ENCODE results near the gene MEIKIN.
"Not testable (repeated sequence)": the region's sequence is repeated elsewhere in the genome, so short reads cannot be mapped to it uniquely, and the experiment has no call there.

The MEIKIN gene

DNA sequence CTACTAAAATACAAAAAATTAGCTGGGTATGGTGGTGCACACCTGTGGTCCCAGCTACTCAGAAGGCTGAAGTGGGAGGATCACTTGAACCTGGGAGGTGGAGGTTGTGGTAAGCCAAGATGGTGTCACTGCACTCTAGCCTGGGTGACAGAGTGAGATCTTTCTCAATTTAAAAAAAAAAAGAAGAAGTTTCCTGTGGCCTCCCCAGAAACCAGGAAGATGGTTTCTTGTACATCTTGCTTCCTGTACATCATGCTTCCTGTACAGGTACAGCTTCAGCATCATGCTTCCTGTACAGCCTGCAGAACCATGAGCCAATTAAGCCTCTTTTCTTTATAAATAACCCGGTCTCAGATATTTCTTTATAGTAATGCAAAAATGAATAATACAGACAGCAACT, 43.2 kb downstream of the MEIKIN start:
- H3K27ac ChIP-seq (ENCODE audit: low read depth, low read length); H3K9ac ChIP-seq (ENCODE audit: low read depth, low read length); H3K4me3 ChIP-seq (ENCODE audit: low read length); H3K27me3 ChIP-seq (ENCODE audit: insufficient read depth, low read length); H3K4me1 ChIP-seq (ENCODE audit: insufficient read depth, low read length); H3K36me3 ChIP-seq (ENCODE audit: insufficient read depth, low read length): not testable (repeated sequence)
- H3K9me3 ChIP-seq (ENCODE audit: insufficient read depth, low read depth, low read length): peaks cover 16% of the 10 kb centered on the region; the same call in 1 of the 2 replicates
- 86% methylated on average over 1 of the region's 1 CpG for WGBS

DNA sequence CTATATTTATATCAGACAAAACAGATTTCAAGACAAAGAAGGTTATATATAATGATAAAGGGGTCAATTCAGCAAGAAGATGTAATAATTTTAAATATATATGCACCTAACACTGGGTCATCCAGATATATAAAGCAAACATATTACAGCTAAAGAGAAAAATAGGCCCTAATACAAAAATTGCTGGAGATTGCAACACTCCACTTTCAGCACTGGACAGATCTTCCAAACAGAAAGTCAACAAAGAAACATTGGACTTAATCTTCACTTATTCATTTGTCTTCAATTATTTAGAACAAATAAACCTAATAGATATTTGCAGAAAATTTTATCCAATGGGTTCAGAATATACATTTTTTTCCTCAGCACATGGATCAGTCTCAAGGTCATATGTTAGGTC, 45.8 kb downstream of the MEIKIN start:
- Histone ChIP-seq H3K27me3 (ENCODE audit: insufficient read depth, low read length) (no peaks in the 10 kb centered on the region), H3K4me3 (ENCODE audit: low read length) (no peak overlapping the region), H3K9me3 (ENCODE audit: insufficient read depth, low read depth, low read length) (peaks cover 16% of the 10 kb centered on the region; the same call in 1 of the 2 replicates), H3K4me1 (ENCODE audit: insufficient read depth, low read length) (no peaks in the 10 kb centered on the region), H3K27ac (ENCODE audit: low read depth, low read length) (no peak overlapping the region), H3K36me3 (ENCODE audit: insufficient read depth, low read length) (no peaks in the 10 kb centered on the region), H3K9ac (ENCODE audit: low read depth, low read length) (no peak overlapping the region)

DNA sequence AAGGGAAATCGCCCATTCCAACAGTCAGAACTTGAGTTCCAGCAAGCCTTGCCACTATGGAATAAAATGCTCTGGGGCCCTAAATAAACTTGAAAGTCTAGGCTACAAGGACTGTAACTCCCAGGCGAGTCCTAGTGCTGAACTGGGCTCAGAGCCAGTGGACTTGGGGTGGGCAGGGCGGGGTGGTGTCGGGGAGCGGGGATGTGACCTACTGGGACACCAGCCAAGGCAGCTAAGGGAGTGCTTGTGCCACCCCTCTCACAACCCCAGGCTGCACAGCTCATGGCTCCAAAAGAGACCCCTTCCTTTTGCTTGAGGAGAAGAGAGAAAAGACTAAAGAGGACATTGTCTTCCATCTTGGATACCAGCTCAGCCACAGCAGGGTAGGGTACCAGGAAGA, 61.5 kb downstream of the MEIKIN start:
- H3K27ac ChIP-seq (ENCODE audit: low read depth, low read length): no peak overlapping the region
- 95% methylated on average over 5 of the region's 5 CpGs for WGBS
- H3K9ac ChIP-seq (ENCODE audit: low read depth, low read length): no peak overlapping the region
- no peaks in the 10 kb centered on the region for H3K9me3 ChIP-seq (ENCODE audit: insufficient read depth, low read depth, low read length)
- no peaks in the 10 kb centered on the region for H3K27me3 ChIP-seq (ENCODE audit: insufficient read depth, low read length)
- H3K4me1 ChIP-seq (ENCODE audit: insufficient read depth, low read length): no peaks in the 10 kb centered on the region
- no peak overlapping the region for H3K4me3 ChIP-seq (ENCODE audit: low read length)
- no peaks in the 10 kb centered on the region for H3K36me3 ChIP-seq (ENCODE audit: insufficient read depth, low read length)

DNA sequence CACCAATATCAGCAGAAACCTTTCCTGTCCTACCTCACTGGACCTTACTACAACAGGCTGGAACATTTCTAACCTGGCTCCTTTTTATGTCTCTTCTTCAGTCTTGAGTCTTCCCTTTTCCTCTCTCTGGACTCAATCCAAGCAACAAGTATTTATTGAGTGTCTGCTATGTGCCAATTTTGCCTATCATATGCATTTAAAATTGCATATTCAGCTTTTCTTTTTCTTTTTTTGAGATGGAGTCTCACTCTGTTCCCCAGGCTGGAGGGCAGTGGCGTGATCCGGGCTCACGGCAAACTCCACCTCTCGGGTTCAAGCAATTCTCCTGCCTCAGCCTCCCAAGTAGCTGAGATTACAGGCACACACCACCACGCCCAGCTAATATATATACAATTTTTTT, 65.8 kb downstream of the MEIKIN start:
- no peaks in the 10 kb centered on the region for H3K27me3 ChIP-seq (ENCODE audit: insufficient read depth, low read length)
- H3K9me3 ChIP-seq (ENCODE audit: insufficient read depth, low read depth, low read length): no peaks in the 10 kb centered on the region
- H3K4me3 ChIP-seq (ENCODE audit: low read length): no peak overlapping the region
- no peaks in the 10 kb centered on the region for H3K4me1 ChIP-seq (ENCODE audit: insufficient read depth, low read length)
- 97% methylated on average over 5 of the region's 5 CpGs for WGBS
- no peak overlapping the region for H3K9ac ChIP-seq (ENCODE audit: low read depth, low read length)
- H3K27ac ChIP-seq (ENCODE audit: low read depth, low read length): no peak overlapping the region
- H3K36me3 ChIP-seq (ENCODE audit: insufficient read depth, low read length): no peaks in the 10 kb centered on the region

DNA sequence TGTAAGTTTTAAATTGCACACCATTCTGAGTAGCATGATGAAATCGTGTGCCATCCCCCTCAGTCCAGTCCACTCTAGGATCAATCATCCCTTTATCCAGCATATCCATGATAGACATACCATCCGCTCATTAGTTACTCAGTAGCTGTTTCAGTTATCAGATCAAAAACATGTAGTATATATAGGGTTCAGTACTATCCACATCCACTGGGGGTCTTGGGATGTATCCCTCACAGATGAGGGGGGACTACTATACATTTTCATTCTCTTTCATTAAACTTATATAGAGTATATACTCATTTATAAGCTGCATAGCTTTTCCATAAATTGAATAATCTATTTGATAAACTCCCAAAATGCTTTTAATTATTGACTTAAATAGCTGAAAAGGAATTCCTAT, 67.6 kb downstream of the MEIKIN start:
- Histone ChIP-seq H3K9ac (ENCODE audit: low read depth, low read length) (no peak overlapping the region), H3K4me3 (ENCODE audit: low read length) (no peak overlapping the region), H3K27me3 (ENCODE audit: insufficient read depth, low read length) (no peaks in the 10 kb centered on the region), H3K9me3 (ENCODE audit: insufficient read depth, low read depth, low read length) (no peaks in the 10 kb centered on the region), H3K4me1 (ENCODE audit: insufficient read depth, low read length) (no peaks in the 10 kb centered on the region), H3K27ac (ENCODE audit: low read depth, low read length) (no peak overlapping the region), H3K36me3 (ENCODE audit: insufficient read depth, low read length) (no peaks in the 10 kb centered on the region)
- 96% methylated on average over 1 of the region's 2 CpGs for WGBS

DNA sequence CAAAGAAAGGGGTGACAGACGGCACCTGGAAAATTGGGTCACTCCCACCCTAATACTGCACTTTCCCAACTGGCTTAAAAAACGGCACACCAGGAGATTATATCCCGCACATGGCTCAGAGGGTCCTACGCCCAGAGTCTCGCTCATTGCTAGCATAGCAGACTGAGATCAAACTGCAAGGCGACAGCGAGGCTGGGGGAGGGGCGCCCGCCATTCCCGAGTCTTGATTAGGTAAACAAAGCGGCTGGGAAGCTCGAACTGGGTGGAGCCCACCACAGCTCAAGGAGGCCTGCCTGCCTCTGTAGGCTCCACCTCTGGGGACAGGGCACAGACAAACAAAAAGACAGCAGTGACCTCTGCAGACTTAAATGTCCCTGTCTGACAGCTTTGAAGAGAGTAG, 74.2 kb downstream of the MEIKIN start:
- H3K9ac ChIP-seq (ENCODE audit: low read depth, low read length); H3K27ac ChIP-seq (ENCODE audit: low read depth, low read length); H3K4me1 ChIP-seq (ENCODE audit: insufficient read depth, low read length); H3K4me3 ChIP-seq (ENCODE audit: low read length); H3K27me3 ChIP-seq (ENCODE audit: insufficient read depth, low read length); H3K36me3 ChIP-seq (ENCODE audit: insufficient read depth, low read length): not testable (repeated sequence)
- 88% methylated on average over 12 of the region's 12 CpGs for WGBS
- H3K9me3 ChIP-seq (ENCODE audit: insufficient read depth, low read depth, low read length): peaks cover 36% of the 10 kb centered on the region

DNA sequence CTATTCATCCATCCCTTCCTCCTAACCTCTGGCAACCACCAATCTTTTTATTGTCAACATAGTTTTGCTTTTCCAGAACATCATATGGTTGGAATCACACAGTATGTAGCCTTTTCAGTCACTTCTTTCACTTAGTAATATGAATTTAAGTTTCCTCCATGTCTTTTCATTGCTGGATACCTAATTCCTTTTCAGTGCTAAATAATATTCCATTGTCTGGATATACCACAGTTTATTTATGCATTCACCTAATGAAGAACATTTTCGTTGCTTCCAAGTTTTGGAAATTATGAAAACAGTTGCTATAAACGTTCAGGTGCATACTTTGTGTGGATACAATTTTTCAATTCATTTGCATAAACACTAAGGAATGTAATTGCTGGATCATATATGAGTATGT, 77.9 kb downstream of the MEIKIN start:
- Histone ChIP-seq H3K4me1 (ENCODE audit: insufficient read depth, low read length) (no peaks in the 10 kb centered on the region), H3K4me3 (ENCODE audit: low read length) (no peak overlapping the region), H3K27ac (ENCODE audit: low read depth, low read length) (no peak overlapping the region), H3K9me3 (ENCODE audit: insufficient read depth, low read depth, low read length) (peaks cover 51% of the 10 kb centered on the region), H3K9ac (ENCODE audit: low read depth, low read length) (no peak overlapping the region), H3K36me3 (ENCODE audit: insufficient read depth, low read length) (no peaks in the 10 kb centered on the region), H3K27me3 (ENCODE audit: insufficient read depth, low read length) (no peaks in the 10 kb centered on the region)
- 72% methylated on average over 2 of the region's 2 CpGs for WGBS

DNA sequence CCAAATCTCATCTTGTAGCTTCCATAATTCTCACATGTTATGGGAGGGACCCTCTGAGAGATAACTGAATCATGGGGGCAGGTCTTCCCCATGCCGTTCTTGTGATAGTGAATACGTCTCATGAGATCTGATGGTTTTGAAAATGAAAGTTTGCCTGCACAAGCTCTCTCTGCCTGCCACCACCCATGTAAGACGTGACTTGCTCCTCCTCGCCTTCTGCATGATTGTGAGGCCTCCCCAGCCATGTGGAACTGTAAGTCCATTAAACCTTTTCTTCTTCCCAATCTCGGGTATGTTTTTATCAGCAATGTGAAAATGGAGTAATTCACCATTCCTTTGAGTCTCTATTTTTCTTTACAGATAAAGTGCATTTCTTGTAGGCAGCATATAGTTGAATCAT, 81.8 kb downstream of the MEIKIN start:
- no peak overlapping the region for H3K27ac ChIP-seq (ENCODE audit: low read depth, low read length)
- no peak overlapping the region for H3K9ac ChIP-seq (ENCODE audit: low read depth, low read length)
- WGBS: 96% methylated on average over 4 of the region's 5 CpGs
- no peaks in the 10 kb centered on the region for H3K27me3 ChIP-seq (ENCODE audit: insufficient read depth, low read length)
- H3K36me3 ChIP-seq (ENCODE audit: insufficient read depth, low read length): no peaks in the 10 kb centered on the region
- H3K4me3 ChIP-seq (ENCODE audit: low read length): no peak overlapping the region
- H3K4me1 ChIP-seq (ENCODE audit: insufficient read depth, low read length): no peaks in the 10 kb centered on the region
- peaks cover 35% of the 10 kb centered on the region for H3K9me3 ChIP-seq (ENCODE audit: insufficient read depth, low read depth, low read length)

DNA sequence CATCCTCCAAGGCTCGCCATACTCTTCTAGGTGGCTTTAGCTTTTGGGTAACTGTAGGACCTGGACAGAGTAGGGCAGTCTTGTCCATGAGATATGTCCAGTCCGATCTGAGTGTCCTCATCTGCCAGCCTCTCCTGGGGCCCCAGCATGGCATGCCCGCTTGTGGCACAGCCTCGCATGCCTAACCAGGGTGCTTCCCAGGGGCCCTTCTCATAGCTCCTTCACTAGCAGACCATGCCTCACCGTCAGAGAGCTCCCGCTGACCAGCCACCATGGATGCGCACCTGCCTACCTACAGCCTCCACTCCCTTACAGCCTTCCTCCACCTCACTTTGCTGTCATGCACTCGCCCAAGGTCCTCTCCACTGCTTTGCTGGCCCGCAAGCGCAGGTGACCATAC, 88.1 kb downstream of the MEIKIN start:
- Histone ChIP-seq H3K4me3 (ENCODE audit: low read length) (no peak overlapping the region), H3K4me1 (ENCODE audit: insufficient read depth, low read length) (no peaks in the 10 kb centered on the region), H3K27ac (ENCODE audit: low read depth, low read length) (no peak overlapping the region), H3K36me3 (ENCODE audit: insufficient read depth, low read length) (no peaks in the 10 kb centered on the region), H3K9ac (ENCODE audit: low read depth, low read length) (no peak overlapping the region), H3K9me3 (ENCODE audit: insufficient read depth, low read depth, low read length) (no peaks in the 10 kb centered on the region), H3K27me3 (ENCODE audit: insufficient read depth, low read length) (no peaks in the 10 kb centered on the region)
- 92% methylated on average over 10 of the region's 10 CpGs for WGBS

DNA sequence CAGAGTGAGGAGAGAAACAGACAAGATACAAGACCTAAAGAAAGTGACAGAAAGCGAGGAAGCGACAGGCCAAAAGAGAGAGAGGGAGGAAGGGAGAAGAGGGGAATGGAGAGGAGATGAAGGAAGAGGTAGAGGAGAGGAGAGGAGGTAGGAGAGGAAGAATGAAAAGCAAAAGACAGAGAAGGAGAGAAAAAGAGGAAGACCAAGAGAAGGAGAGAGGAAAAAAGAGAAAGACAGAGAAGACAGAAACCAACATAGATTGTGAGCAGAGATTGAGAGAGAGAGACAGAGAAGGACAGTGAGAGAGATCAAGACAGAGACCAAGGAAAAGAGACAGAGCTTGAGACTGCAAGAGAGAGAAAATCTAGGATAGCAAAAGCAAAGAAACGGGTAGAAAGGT, 90.0 kb downstream of the MEIKIN start:
- Histone ChIP-seq H3K27me3 (ENCODE audit: insufficient read depth, low read length) (no peaks in the 10 kb centered on the region), H3K36me3 (ENCODE audit: insufficient read depth, low read length) (no peaks in the 10 kb centered on the region), H3K27ac (ENCODE audit: low read depth, low read length) (no peak overlapping the region), H3K4me3 (ENCODE audit: low read length) (no peak overlapping the region), H3K9me3 (ENCODE audit: insufficient read depth, low read depth, low read length) (no peaks in the 10 kb centered on the region), H3K4me1 (ENCODE audit: insufficient read depth, low read length) (no peaks in the 10 kb centered on the region), H3K9ac (ENCODE audit: low read depth, low read length) (no peak overlapping the region)
- WGBS: 90% methylated on average over 3 of the region's 3 CpGs

DNA sequence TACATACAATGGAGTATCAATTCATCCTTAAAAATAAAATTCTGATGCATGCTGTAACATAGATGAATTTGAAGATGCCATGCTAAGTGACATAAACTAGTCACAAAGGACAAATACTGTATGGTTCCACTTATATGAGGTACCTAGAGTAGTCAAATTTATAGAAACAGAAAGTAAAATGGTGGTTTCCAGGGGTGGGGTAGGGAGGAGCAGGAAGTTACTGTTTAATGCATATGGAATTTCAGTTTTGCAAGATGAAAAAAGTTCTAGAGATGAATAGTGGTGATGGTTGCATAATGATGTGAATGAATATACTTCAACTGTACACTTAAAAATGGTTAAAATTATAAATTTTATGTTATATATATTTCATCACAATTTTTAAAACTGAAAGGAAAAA, 91.3 kb downstream of the MEIKIN start:
- H3K27me3 ChIP-seq (ENCODE audit: insufficient read depth, low read length): no peaks in the 10 kb centered on the region
- H3K9ac ChIP-seq (ENCODE audit: low read depth, low read length): no peak overlapping the region
- no peak overlapping the region for H3K4me3 ChIP-seq (ENCODE audit: low read length)
- H3K27ac ChIP-seq (ENCODE audit: low read depth, low read length): no peak overlapping the region
- no peaks in the 10 kb centered on the region for H3K36me3 ChIP-seq (ENCODE audit: insufficient read depth, low read length)
- no peaks in the 10 kb centered on the region for H3K4me1 ChIP-seq (ENCODE audit: insufficient read depth, low read length)
- H3K9me3 ChIP-seq (ENCODE audit: insufficient read depth, low read depth, low read length): no peaks in the 10 kb centered on the region

DNA sequence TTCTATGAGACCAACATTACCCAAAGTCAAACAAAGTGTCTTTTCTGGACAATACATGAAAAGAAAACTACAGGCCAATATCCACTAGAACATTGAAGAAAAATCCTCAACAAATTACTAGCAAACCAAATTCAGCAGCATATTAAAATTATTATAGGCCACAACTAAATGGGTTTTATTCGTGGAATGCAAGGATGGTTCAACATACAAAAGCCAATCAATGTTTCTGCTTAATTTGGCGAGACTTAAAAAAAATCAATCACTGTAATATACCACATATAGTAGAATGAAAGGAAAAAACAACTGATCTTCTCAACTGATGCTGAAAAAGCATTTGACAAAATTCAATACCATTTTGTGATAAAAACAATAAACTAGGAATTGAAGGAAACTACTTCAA, 96.8 kb downstream of the MEIKIN start:
- H3K4me1 ChIP-seq (ENCODE audit: insufficient read depth, low read length): no peaks in the 10 kb centered on the region
- H3K27ac ChIP-seq (ENCODE audit: low read depth, low read length): no peak overlapping the region
- no peak overlapping the region for H3K9ac ChIP-seq (ENCODE audit: low read depth, low read length)
- no peak overlapping the region for H3K4me3 ChIP-seq (ENCODE audit: low read length)
- no peaks in the 10 kb centered on the region for H3K36me3 ChIP-seq (ENCODE audit: insufficient read depth, low read length)
- H3K27me3 ChIP-seq (ENCODE audit: insufficient read depth, low read length): no peaks in the 10 kb centered on the region
- 73% methylated on average over 2 of the region's 2 CpGs for WGBS
- H3K9me3 ChIP-seq (ENCODE audit: insufficient read depth, low read depth, low read length): peaks cover 42% of the 10 kb centered on the region
